DOHH2 (cell line): ENCODE results near the gene SUGCT.

Experiments used
- H3F3A ChIP-seq: fragments of 200-600 bp; sonication (generic), shearing (Covaris generic); 2 replicates; pipeline ENCODE4 v1.6.0; 2016; ENCODE audit warnings: antibody characterized with exemption, mild to moderate bottlenecking; ENCODE audit not compliant: control insufficient read depth, insufficient read depth
- H3K27ac ChIP-seq: fragments of 200-600 bp; sonication (generic); 2 replicates; pipeline ENCODE4 v1.5.1; 2014; ENCODE audit warnings: low read depth, mild to moderate bottlenecking, low read length, moderate library complexity
- H3K27me3 ChIP-seq: fragments of 200-600 bp; sonication (generic); 2 replicates; pipeline ENCODE4 v1.6.1; 2014; ENCODE audit warnings: mild to moderate bottlenecking, low read length, mixed read lengths; ENCODE audit not compliant: control insufficient read depth
- H3K36me3 ChIP-seq: fragments of 200-600 bp; sonication (generic); 2 replicates; pipeline ENCODE4 v1.6.1; 2014; ENCODE audit warnings: mild to moderate bottlenecking, low read length, moderate library complexity, mixed read lengths; ENCODE audit not compliant: control insufficient read depth
- H3K4me1 ChIP-seq: fragments of 200-600 bp; sonication (generic); 2 replicates; pipeline ENCODE4 v1.6.1; 2014; ENCODE audit warnings: mild to moderate bottlenecking, low read length, mixed read lengths; ENCODE audit not compliant: control insufficient read depth
- H3K4me2 ChIP-seq: fragments of 200-600 bp; sonication (generic); 2 replicates; pipeline ENCODE4 v1.6.0; 2014; ENCODE audit warnings: mild to moderate bottlenecking, low read length, moderate library complexity
- H3K4me3 ChIP-seq: fragments of 200-600 bp; sonication (generic); 2 replicates; pipeline ENCODE4 v1.5.1; 2014; ENCODE audit warnings: mild to moderate bottlenecking, low read length, mixed read lengths
- H3K79me2 ChIP-seq: fragments of 200-600 bp; sonication (generic); 2 replicates; pipeline ENCODE4 v1.6.1; 2014; ENCODE audit warnings: mild to moderate bottlenecking, low read length, mixed read lengths; ENCODE audit not compliant: control insufficient read depth
- H3K9me2 ChIP-seq: fragments of 200-600 bp; sonication (generic); replicated peaks from 2 replicates; pipeline ENCODE4 v1.6.1; 2014; ENCODE audit warnings: mild to moderate bottlenecking, low read length, mixed read lengths; ENCODE audit not compliant: control insufficient read depth
- H3K9me3 ChIP-seq: fragments of 200-600 bp; sonication (generic); 2 replicates; pipeline ENCODE4 v1.6.1; 2014; ENCODE audit warnings: antibody characterized with exemption, low read length, mixed read lengths; ENCODE audit not compliant: control insufficient read depth, insufficient read depth
- H4K20me1 ChIP-seq: fragments of 200-600 bp; sonication (generic); 2 replicates; pipeline ENCODE4 v1.6.0; 2014; ENCODE audit warnings: low read depth, mild to moderate bottlenecking, antibody characterized with exemption, low read length, moderate library complexity; ENCODE audit not compliant: control insufficient read depth, insufficient read depth
- EZH2phosphoT487 ChIP-seq: fragments of 200-600 bp; sonication (generic); IDR thresholded peaks from 2 replicates; pipeline ENCODE4 v1.6.1; 2017; ENCODE audit warnings: borderline replicate concordance, mild to moderate bottlenecking, antibody characterized with exemption, low read length, moderate library complexity, mixed read lengths
- TF ChIP-seq, protein P1 (sequence below): fragments of 200-600 bp; sonication (generic); IDR thresholded peaks from one replicate; pipeline ENCODE4 v1.5.1; 2014; ENCODE audit warnings: antibody characterized with exemption, mild to moderate bottlenecking, low read depth, low read length; ENCODE audit not compliant: poor library complexity, severe bottlenecking

The SUGCT gene

DNA sequence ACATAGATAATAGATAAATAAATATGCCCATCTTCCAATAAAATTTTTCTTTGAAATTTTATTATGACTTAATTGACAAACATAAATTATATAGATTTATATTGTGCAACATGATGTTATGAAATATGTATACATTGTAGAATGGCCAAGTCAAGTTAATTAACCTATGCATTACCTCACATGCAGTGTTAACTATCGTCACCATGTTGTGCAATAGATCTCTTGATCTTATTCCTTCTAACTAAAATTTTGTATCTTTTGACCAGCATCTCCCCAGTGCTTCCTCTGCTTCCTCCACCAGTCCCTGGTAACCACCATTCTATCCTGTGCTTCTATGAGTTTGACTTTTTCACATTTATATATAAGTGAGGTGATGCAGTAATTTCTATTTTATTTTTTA lies 259.6 kb downstream of the SUGCT start:
- no peaks in the 10 kb centered on the region for H3K9me3 ChIP-seq
- no peak overlapping the region for H3K4me2 ChIP-seq

DNA sequence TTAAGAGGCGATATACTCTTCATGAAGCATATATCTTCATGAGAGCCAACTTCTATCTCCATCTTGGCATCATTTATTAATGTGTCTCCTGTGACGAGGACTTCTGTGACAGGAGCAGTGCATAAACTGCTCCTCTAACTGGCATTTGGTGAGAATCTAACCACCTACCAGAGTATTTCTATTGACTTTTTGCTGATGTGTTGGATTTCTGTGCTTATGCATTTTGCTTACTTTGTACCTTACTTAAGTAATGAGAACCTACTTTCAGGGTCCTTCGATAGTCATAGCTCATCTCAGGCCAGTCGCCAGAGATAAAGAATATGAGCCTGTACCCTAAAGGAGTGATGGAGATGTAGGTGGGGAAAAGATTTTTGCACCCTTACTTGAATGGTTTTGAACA lies 265.7 kb downstream of the SUGCT start:
- Histone ChIP-seq H3K9me3 (no peaks in the 10 kb centered on the region), H3K27me3 (no peaks in the 10 kb centered on the region), H3K27ac (no peak overlapping the region), H3K36me3 (no peaks in the 10 kb centered on the region), H3K79me2 (no peaks in the 10 kb centered on the region), H3F3A (no peaks in the 10 kb centered on the region), H4K20me1 (no peaks in the 10 kb centered on the region), H3K9me2 (no peaks in the 10 kb centered on the region; the same call in 1 of the 2 replicates), H3K4me2 (no peak overlapping the region), H3K4me3 (no peak overlapping the region), H3K4me1 (no peaks in the 10 kb centered on the region)
- TF ChIP-seq, protein P1, sequence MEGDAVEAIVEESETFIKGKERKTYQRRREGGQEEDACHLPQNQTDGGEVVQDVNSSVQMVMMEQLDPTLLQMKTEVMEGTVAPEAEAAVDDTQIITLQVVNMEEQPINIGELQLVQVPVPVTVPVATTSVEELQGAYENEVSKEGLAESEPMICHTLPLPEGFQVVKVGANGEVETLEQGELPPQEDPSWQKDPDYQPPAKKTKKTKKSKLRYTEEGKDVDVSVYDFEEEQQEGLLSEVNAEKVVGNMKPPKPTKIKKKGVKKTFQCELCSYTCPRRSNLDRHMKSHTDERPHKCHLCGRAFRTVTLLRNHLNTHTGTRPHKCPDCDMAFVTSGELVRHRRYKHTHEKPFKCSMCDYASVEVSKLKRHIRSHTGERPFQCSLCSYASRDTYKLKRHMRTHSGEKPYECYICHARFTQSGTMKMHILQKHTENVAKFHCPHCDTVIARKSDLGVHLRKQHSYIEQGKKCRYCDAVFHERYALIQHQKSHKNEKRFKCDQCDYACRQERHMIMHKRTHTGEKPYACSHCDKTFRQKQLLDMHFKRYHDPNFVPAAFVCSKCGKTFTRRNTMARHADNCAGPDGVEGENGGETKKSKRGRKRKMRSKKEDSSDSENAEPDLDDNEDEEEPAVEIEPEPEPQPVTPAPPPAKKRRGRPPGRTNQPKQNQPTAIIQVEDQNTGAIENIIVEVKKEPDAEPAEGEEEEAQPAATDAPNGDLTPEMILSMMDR = no peak
- TF ChIP-seq EZH2phosphoT487 = no peak

More for the DNA sequence above, 259.6 kb downstream of the SUGCT start:
- TF ChIP-seq, protein P1 = no peak
- no peak for TF ChIP-seq EZH2phosphoT487
- Histone ChIP-seq H3F3A (no peaks in the 10 kb centered on the region), H4K20me1 (no peaks in the 10 kb centered on the region), H3K36me3 (no peaks in the 10 kb centered on the region), H3K27me3 (no peaks in the 10 kb centered on the region), H3K9me2 (no peaks in the 10 kb centered on the region), H3K27ac (no peak overlapping the region), H3K4me1 (no peaks in the 10 kb centered on the region), H3K4me3 (no peak overlapping the region), H3K79me2 (no peaks in the 10 kb centered on the region)

DNA sequence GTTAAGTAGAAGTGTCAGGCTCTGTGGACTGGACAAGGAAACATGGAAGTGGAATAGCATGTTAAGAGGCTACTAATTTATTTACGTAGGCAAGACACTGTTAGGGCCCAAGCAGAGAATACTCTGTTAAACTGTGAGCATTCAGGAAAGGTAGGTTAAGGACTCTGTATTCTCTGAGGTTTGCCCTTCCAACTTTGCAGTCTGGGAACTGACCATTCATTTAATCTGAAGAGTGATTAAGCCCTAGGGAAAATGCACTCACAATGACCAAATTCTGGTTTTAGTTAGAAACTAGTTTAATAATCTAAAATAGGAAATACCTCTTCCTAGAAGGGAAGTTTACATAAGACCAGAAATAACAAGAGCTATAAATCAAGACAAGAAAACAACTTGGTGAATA lies 266.6 kb downstream of the SUGCT start:
- TF ChIP-seq EZH2phosphoT487 = no peak
- TF ChIP-seq, protein P1 = no peak
- Histone ChIP-seq H3K9me2 (no peaks in the 10 kb centered on the region; the same call in 1 of the 2 replicates), H3F3A (no peaks in the 10 kb centered on the region), H3K79me2 (no peaks in the 10 kb centered on the region), H3K4me1 (no peaks in the 10 kb centered on the region), H3K27me3 (no peaks in the 10 kb centered on the region), H3K27ac (no peak overlapping the region), H3K9me3 (no peaks in the 10 kb centered on the region), H3K36me3 (no peaks in the 10 kb centered on the region), H3K4me3 (no peak overlapping the region), H4K20me1 (no peaks in the 10 kb centered on the region), H3K4me2 (no peak overlapping the region)
